OCI-LY1 (cell line): ENCODE data around the gene TOP3B.
"Not testable (repeated sequence)": the region's sequence is repeated elsewhere in the genome, so short reads cannot be mapped to it uniquely, and the experiment has no call there.

Source experiments
- H2AFZ ChIP-seq: fragments of 200-600 bp; sonication (generic), shearing (Covaris generic); 2 replicates; pipeline ENCODE4 v1.6.0; 2014; ENCODE audit warnings: antibody characterized with exemption, mild to moderate bottlenecking, low read length
- H3F3A ChIP-seq: fragments of 200-600 bp; sonication (generic), shearing (Covaris generic); 2 replicates; pipeline ENCODE4 v1.6.0; 2014; ENCODE audit warnings: mild to moderate bottlenecking, antibody characterized with exemption, low read length, moderate library complexity; ENCODE audit not compliant: insufficient read depth
- H3K27ac ChIP-seq: fragments of 200-600 bp; sonication (generic); 2 replicates; pipeline ENCODE4 v1.5.1; 2014; ENCODE audit warnings: low read length, mixed run types, mild to moderate bottlenecking, low read depth; ENCODE audit not compliant: poor library complexity, severe bottlenecking
- H3K27me3 ChIP-seq: fragments of 200-600 bp; sonication (generic); 2 replicates; pipeline ENCODE4 v1.6.0; 2014; ENCODE audit warnings: antibody characterized with exemption, mild to moderate bottlenecking, low read length, moderate library complexity; ENCODE audit not compliant: insufficient read depth
- H3K36me3 ChIP-seq: fragments of 200-600 bp; sonication (generic); 2 replicates; pipeline ENCODE4 v1.6.1; 2014; ENCODE audit warnings: mild to moderate bottlenecking, antibody characterized with exemption, low read length, moderate library complexity, mixed read lengths; ENCODE audit not compliant: insufficient read depth
- H3K4me1 ChIP-seq: fragments of 200-600 bp; sonication (generic); 2 replicates; pipeline ENCODE4 v1.5.1; 2014; ENCODE audit warnings: mild to moderate bottlenecking, low read length, moderate library complexity; ENCODE audit not compliant: insufficient read depth, severe bottlenecking
- H3K4me2 ChIP-seq: fragments of 200-600 bp; sonication (generic), shearing (Covaris generic); 2 replicates; pipeline ENCODE4 v1.6.1; 2014; ENCODE audit warnings: low read length
- H3K4me3 ChIP-seq: fragments of 200-600 bp; sonication (generic); 2 replicates; pipeline ENCODE4 v1.5.1; 2014; ENCODE audit warnings: low read length, low read depth, mild to moderate bottlenecking, mixed read lengths; ENCODE audit not compliant: poor library complexity, severe bottlenecking
- H3K79me2 ChIP-seq: fragments of 200-600 bp; shearing (Covaris generic); 2 replicates; pipeline ENCODE4 v1.6.1; 2016; ENCODE audit warnings: mixed run types, low read length, mixed read lengths; ENCODE audit not compliant: insufficient read depth
- H3K9ac ChIP-seq: fragments of 200-600 bp; sonication (generic), shearing (Covaris generic); 2 replicates; pipeline ENCODE4 v1.6.1; 2014; ENCODE audit warnings: mild to moderate bottlenecking, low read length, mixed read lengths
- H3K9me2 ChIP-seq: fragments of 200-600 bp; sonication (generic), shearing (Covaris generic); 2 replicates; pipeline ENCODE4 v1.6.1; 2014; ENCODE audit warnings: low read depth, mild to moderate bottlenecking, low read length, mixed read lengths
- H3K9me3 ChIP-seq: fragments of 200-600 bp; shearing (Covaris generic); 2 replicates; pipeline ENCODE4 v1.6.1; 2014; ENCODE audit warnings: low read length, mixed read lengths
- H4K20me1 ChIP-seq: fragments of 200-600 bp; sonication (generic), shearing (Covaris generic); 2 replicates; pipeline ENCODE4 v1.6.0; 2016; ENCODE audit warnings: mild to moderate bottlenecking, low read length; ENCODE audit not compliant: insufficient read depth
- CTCF ChIP-seq: fragments of 200-600 bp; sonication (generic), shearing (Covaris generic); IDR thresholded peaks from 2 replicates; pipeline ENCODE4 v1.5.1; 2017; ENCODE audit warnings: mild to moderate bottlenecking, antibody characterized with exemption, low read length, moderate library complexity, mixed read lengths
- EZH2 ChIP-seq: fragments of 200-600 bp; sonication (generic), shearing (Covaris generic); IDR thresholded peaks from 2 replicates; pipeline ENCODE4 v1.8.0; 2017; ENCODE audit warnings: borderline replicate concordance, mixed run types, mild to moderate bottlenecking, antibody characterized with exemption, low read length, moderate library complexity, mixed read lengths

Gene TOP3B

GRCh38 chr22:21916309-21916918, 66.2 kb downstream of the TOP3B start:
- no peaks in the 10 kb centered on the region for H3F3A ChIP-seq
- H3K4me3 ChIP-seq = no peak overlapping the region
- no peak overlapping the region for H3K4me2 ChIP-seq
- no peak overlapping the region for H3K9ac ChIP-seq
- no peaks in the 10 kb centered on the region for H4K20me1 ChIP-seq
- H3K36me3 ChIP-seq = no peaks in the 10 kb centered on the region
- H3K79me2 ChIP-seq = no peaks in the 10 kb centered on the region
- no peaks in the 10 kb centered on the region for H3K4me1 ChIP-seq
- no peaks in the 10 kb centered on the region for H3K27me3 ChIP-seq
- no peaks in the 10 kb centered on the region for H3K9me2 ChIP-seq
- H2AFZ ChIP-seq = no peak overlapping the region
- TF ChIP-seq CTCF = no peak
- TF ChIP-seq EZH2 = no peak
- H3K27ac ChIP-seq = no peak overlapping the region
- no peaks in the 10 kb centered on the region for H3K9me3 ChIP-seq

- H3K4me2 ChIP-seq = no peak overlapping the region
- no peak overlapping the region for H3K4me3 ChIP-seq
- no peaks in the 10 kb centered on the region for H4K20me1 ChIP-seq
- H3K9ac ChIP-seq = no peak overlapping the region
- H3K79me2 ChIP-seq = no peaks in the 10 kb centered on the region
- no peaks in the 10 kb centered on the region for H3F3A ChIP-seq
- no peaks in the 10 kb centered on the region for H3K4me1 ChIP-seq
- no peak for TF ChIP-seq CTCF
- no peak for TF ChIP-seq EZH2
- no peak overlapping the region for H3K27ac ChIP-seq
- H3K9me2 ChIP-seq = no peaks in the 10 kb centered on the region
- no peaks in the 10 kb centered on the region for H3K27me3 ChIP-seq
- H2AFZ ChIP-seq = no peak overlapping the region
- no peaks in the 10 kb centered on the region for H3K36me3 ChIP-seq
- H3K9me3 ChIP-seq = no peaks in the 10 kb centered on the region
These were observed 66.8 kb downstream of the TOP3B start for GRCh38 chr22:21915624-21916308.

GRCh38 chr22:21914033-21914642, 68.4 kb downstream of the TOP3B start:
- H3K9me3 ChIP-seq, H3K4me2 ChIP-seq, H3F3A ChIP-seq, H2AFZ ChIP-seq, H3K4me3 ChIP-seq, H3K27me3 ChIP-seq, H4K20me1 ChIP-seq, H3K79me2 ChIP-seq, H3K27ac ChIP-seq, H3K4me1 ChIP-seq, H3K9ac ChIP-seq, H3K36me3 ChIP-seq, H3K9me2 ChIP-seq: not testable (repeated sequence)

GRCh38 chr22:21910367-21910766, 72.2 kb downstream of the TOP3B start:
- not testable (repeated sequence) for H3K9me3 ChIP-seq, H3K4me1 ChIP-seq, H3K27ac ChIP-seq, H3K9ac ChIP-seq, H3K36me3 ChIP-seq, H3K27me3 ChIP-seq, H3K79me2 ChIP-seq, H3K4me3 ChIP-seq, H3F3A ChIP-seq, H2AFZ ChIP-seq, H4K20me1 ChIP-seq, H3K4me2 ChIP-seq, H3K9me2 ChIP-seq
